Mesendoderm (in vitro differentiated cells): Measurements from ENCODE around the gene TYW1.
"Not testable (repeated sequence)": the region's sequence is repeated elsewhere in the genome, so short reads cannot be mapped to it uniquely, and the experiment has no call there.

Experiments used
- DNase-seq: peaks from one replicate; pipeline ENCODE4 v3.0.0; 2013
- H2AK5ac ChIP-seq: 2 replicates; pipeline ENCODE4 v1.6.1; 2013; ENCODE audit warnings: low read length, inconsistent platforms
- H2BK120ac ChIP-seq: 2 replicates; pipeline ENCODE4 v1.6.1; 2013; ENCODE audit warnings: low read depth, mild to moderate bottlenecking, low read length, moderate library complexity, mixed read lengths
- H2BK15ac ChIP-seq: replicated peaks from 2 replicates; pipeline ENCODE4 v1.6.1; 2013; ENCODE audit warnings: low read depth, mild to moderate bottlenecking, moderate library complexity
- H2BK5ac ChIP-seq: 2 replicates; pipeline ENCODE4 v1.6.1; 2013; ENCODE audit warnings: low read length, inconsistent platforms
- H3K18ac ChIP-seq: 2 replicates; pipeline ENCODE4 v1.6.1; 2013; ENCODE audit warnings: mild to moderate bottlenecking, low read length, mixed read lengths
- H3K23ac ChIP-seq: one replicate; pipeline ENCODE4 v1.6.1; 2013; ENCODE audit warnings: low read length
- H3K27ac ChIP-seq: 2 replicates; pipeline ENCODE4 v1.5.1; 2013; ENCODE audit warnings: low read depth, mild to moderate bottlenecking, inconsistent platforms, low read length, moderate library complexity
- H3K27me3 ChIP-seq: 2 replicates; pipeline ENCODE4 v1.6.1; 2013; ENCODE audit warnings: low read length, control low read depth, mild to moderate bottlenecking, inconsistent platforms; ENCODE audit not compliant: insufficient read depth, poor library complexity
- H3K36me3 ChIP-seq: 2 replicates; pipeline ENCODE4 v1.6.1; 2013; ENCODE audit warnings: low read length, inconsistent platforms; ENCODE audit not compliant: control insufficient read depth, insufficient read depth
- H3K4ac ChIP-seq: one replicate; pipeline ENCODE4 v1.6.1; 2013; ENCODE audit warnings: low read depth, mild to moderate bottlenecking, low read length, moderate library complexity
- H3K4me1 ChIP-seq: 2 replicates; pipeline ENCODE4 v1.6.1; 2013; ENCODE audit warnings: low read depth, low read length, inconsistent platforms; ENCODE audit not compliant: control insufficient read depth
- H3K4me2 ChIP-seq: 2 replicates; pipeline ENCODE4 v1.6.1; 2013; ENCODE audit warnings: low read length
- H3K4me3 ChIP-seq: 2 replicates; pipeline ENCODE4 v1.5.1; 2013; ENCODE audit warnings: mild to moderate bottlenecking, low read length
- H3K56ac ChIP-seq: one replicate; pipeline ENCODE4 v1.6.1; 2013; ENCODE audit warnings: low read length
- H3K79me1 ChIP-seq: 2 replicates; pipeline ENCODE4 v1.6.1; 2013; ENCODE audit warnings: low read length, inconsistent platforms
- H3K79me2 ChIP-seq: 2 replicates; pipeline ENCODE4 v1.6.1; 2013; ENCODE audit warnings: mild to moderate bottlenecking, low read length; ENCODE audit not compliant: control insufficient read depth, insufficient read depth
- H3K9ac ChIP-seq: 2 replicates; pipeline ENCODE4 v1.6.1; 2013; ENCODE audit warnings: low read length, inconsistent platforms
- H4K5ac ChIP-seq: one replicate; pipeline ENCODE4 v1.6.1; 2013; ENCODE audit warnings: low read length
- H4K8ac ChIP-seq: one replicate; pipeline ENCODE4 v1.6.1; 2013; ENCODE audit warnings: low read depth, mild to moderate bottlenecking, control low read depth, low read length, moderate library complexity
- WGBS: extraction: QIAGEN DNeasy Blood & Tissue Kit; methylation state at CpG from one replicate; pipeline ENCODE4 v1.1.7; 2013; ENCODE audit warnings: low lambda C conversion rate, missing lambda C conversion rate; ENCODE audit not compliant: insufficient coverage; ENCODE audit errors: extremely low coverage; 5-methylcytosine and 5-hydroxymethylcytosine counted together

TYW1 gene

DNA sequence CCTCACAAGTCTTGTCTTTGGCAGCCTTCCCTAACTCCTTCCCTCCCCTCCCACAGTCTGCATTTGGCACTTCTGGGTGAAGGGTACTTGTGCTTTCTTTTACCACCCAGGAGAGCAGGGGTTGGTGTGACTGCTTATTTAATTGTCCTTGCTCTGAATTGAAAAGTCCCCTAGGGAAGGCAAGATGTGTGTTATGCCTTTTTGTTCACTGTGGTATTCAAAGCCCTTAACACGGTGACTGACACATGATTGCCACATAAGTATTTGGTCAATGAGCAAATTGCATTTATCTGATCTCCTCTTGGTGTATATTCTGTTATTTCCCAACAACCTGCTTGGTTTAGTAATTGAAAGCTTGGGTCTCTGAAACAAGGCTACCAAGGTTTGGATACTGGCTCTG lies 134.1 kb downstream of the TYW1 start:
- H2AK5ac ChIP-seq, H4K5ac ChIP-seq, H3K27ac ChIP-seq, H2BK120ac ChIP-seq, H3K56ac ChIP-seq, H3K9ac ChIP-seq, H3K4me1 ChIP-seq, H3K79me2 ChIP-seq, H3K23ac ChIP-seq, H3K4ac ChIP-seq, H4K8ac ChIP-seq, H2BK15ac ChIP-seq, DNase-seq, H3K4me2 ChIP-seq, H3K79me1 ChIP-seq, H3K4me3 ChIP-seq, H3K36me3 ChIP-seq, H3K27me3 ChIP-seq, H3K18ac ChIP-seq, H2BK5ac ChIP-seq: not testable (repeated sequence)
- WGBS = no CpG with 5 or more reads among the region's 1 CpG

DNA sequence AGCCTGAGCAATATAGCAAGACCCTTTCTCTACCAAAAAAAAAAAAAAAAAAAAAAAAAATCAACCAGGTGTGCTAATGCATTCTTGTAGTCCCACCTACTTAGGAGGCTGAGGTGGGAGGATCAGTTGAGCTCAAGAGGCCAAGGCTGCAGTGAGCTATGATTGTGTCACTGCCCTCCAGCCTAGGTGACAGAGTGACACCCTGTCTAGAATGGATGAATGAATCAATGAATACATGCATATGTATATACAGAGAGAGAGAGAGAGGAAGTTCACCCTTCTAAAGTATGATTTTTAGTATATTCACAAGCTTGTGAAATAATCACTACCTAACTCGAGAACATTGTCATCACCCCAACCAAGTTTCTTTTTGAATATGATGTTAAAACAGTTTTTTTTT lies 138.3 kb downstream of the TYW1 start:
- H4K8ac ChIP-seq, H2BK120ac ChIP-seq: not testable (repeated sequence)
- no CpG with 5 or more reads among the region's 1 CpG for WGBS

DNA sequence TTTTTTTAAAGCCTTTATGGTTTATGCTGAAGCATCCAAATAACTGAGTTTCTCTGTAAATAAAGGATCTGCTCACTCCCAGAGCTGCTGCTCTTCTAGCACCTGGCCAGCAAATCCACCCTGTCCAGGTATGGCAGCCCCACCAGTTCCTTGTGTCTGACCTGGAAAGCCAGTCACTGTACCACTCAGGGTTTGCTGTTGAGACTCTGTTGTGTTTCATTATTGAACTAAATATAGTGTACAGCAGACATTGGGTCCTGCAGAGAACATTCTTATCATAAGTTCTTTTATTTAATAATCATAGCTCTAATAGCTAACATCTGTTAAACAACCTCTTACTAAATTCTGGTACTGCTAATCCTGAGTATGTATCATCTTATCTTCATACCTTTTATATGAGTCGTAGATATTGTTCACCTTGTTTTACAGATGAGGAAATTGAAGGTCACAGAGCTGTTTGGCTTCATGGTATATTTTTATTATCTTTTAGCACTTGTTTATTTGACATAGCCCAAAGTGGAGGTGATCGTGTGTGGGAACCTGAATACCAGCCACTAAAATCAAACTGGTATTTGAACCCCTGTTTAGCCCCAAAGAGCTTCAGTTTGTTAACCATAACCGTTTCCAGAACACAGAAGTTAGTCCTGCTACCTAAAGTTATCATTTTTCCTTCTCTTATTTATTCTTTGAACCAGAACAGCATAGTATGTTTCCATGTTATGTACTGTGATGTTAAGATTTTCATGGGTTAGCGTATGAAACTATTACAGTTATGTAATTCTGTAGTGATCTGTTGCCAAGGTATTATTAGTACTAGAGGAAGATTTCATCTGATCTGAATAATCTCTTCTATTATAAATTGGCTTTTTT lies 139.2 kb downstream of the TYW1 start:
- H3K18ac ChIP-seq, H3K23ac ChIP-seq, H4K8ac ChIP-seq, H3K27ac ChIP-seq, H2BK15ac ChIP-seq, H3K4me1 ChIP-seq, H3K36me3 ChIP-seq, H3K4me3 ChIP-seq, H3K56ac ChIP-seq, H3K4me2 ChIP-seq, H2BK5ac ChIP-seq, H3K79me2 ChIP-seq, H3K4ac ChIP-seq, H2AK5ac ChIP-seq, DNase-seq, H4K5ac ChIP-seq, H3K27me3 ChIP-seq, H2BK120ac ChIP-seq, H3K79me1 ChIP-seq, H3K9ac ChIP-seq: not testable (repeated sequence)
- WGBS = no CpG with 5 or more reads among the region's 4 CpGs

More for the DNA sequence above, 138.3 kb downstream of the TYW1 start:
- H2AK5ac ChIP-seq, DNase-seq, H2BK5ac ChIP-seq, H3K79me1 ChIP-seq, H3K4ac ChIP-seq, H3K79me2 ChIP-seq, H3K56ac ChIP-seq, H4K5ac ChIP-seq, H3K18ac ChIP-seq, H3K27me3 ChIP-seq, H3K36me3 ChIP-seq, H3K27ac ChIP-seq, H2BK15ac ChIP-seq, H3K4me2 ChIP-seq, H3K23ac ChIP-seq, H3K9ac ChIP-seq, H3K4me1 ChIP-seq, H3K4me3 ChIP-seq: not testable (repeated sequence)

DNA sequence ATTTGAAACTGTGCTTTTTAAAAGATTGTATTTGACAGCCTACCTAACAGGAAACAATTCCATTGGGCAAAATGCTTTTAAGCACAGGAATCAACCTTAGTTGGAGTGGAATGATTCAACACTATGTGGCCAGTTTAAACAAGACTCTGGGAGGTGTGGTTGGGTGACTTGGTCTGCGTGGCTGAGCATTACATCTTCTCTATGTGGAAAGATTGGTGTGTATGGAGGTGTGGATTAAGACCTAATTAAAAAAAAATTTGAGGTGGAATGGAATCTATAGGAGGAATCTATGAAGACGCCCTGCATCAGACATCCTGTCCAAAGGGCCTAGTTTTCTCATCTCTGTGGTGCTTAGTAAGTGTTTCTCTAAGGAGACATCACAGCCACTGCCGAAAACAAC lies 140.9 kb downstream of the TYW1 start:
- H3K56ac ChIP-seq = not testable (repeated sequence)

DNA sequence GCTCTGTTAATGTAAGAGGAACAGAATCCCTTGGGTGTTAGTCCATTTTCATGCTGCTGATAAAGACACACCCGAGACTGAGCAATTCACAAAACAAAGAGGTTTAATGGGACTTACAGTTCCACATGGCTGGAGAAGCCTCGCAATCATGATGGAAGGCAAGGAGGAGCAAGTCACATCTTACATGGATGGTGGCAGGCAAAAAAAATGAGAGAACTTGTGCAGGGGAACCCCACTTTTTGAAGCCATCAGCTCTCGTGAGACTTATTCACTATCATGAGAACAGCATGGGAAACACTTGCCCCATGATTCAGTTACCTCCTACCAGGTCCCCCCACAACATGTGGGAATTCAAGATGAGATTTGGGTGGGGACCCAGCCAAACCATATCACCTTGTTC lies 143.2 kb downstream of the TYW1 start:
- not testable (repeated sequence) for H2BK5ac ChIP-seq, H3K79me1 ChIP-seq, H4K8ac ChIP-seq, H3K18ac ChIP-seq, H3K4me2 ChIP-seq, H3K36me3 ChIP-seq, H3K56ac ChIP-seq, H3K9ac ChIP-seq, H3K4me1 ChIP-seq, H4K5ac ChIP-seq, H3K79me2 ChIP-seq, H2AK5ac ChIP-seq, H3K23ac ChIP-seq, H3K4me3 ChIP-seq, H3K27me3 ChIP-seq, DNase-seq, H2BK120ac ChIP-seq, H3K4ac ChIP-seq, H3K27ac ChIP-seq, H2BK15ac ChIP-seq
- no CpG with 5 or more reads among the region's 3 CpGs for WGBS

More for the DNA sequence above, 140.9 kb downstream of the TYW1 start:
- not testable (repeated sequence) for H2AK5ac ChIP-seq, H3K4me1 ChIP-seq, H2BK120ac ChIP-seq, H3K79me1 ChIP-seq, H3K79me2 ChIP-seq, H3K4ac ChIP-seq, H4K5ac ChIP-seq, H2BK15ac ChIP-seq, H3K27me3 ChIP-seq, H3K4me3 ChIP-seq, DNase-seq, H4K8ac ChIP-seq, H3K27ac ChIP-seq, H3K4me2 ChIP-seq, H3K36me3 ChIP-seq, H3K18ac ChIP-seq, H3K23ac ChIP-seq, H2BK5ac ChIP-seq, H3K9ac ChIP-seq
- no CpG with 5 or more reads among the region's 3 CpGs for WGBS

DNA sequence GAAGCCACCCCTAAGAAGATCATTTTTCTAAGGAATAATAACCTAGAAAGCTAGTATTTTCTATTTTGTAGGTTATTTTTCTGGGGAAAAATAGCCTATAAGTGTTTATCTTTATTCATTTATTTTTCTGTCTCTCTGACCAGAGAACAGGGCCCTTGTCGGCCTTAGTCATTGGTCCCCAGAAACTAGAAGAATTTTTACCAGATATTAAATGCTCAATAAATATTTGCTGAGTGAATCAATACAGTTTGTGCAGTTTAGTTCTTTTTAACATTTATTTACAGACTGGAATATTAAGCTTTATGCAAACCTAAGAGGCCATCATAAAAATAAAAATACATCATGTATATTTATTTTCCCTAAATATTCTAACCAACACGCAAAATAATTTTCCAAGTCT lies 144.4 kb downstream of the TYW1 start:
- not testable (repeated sequence) for H2BK15ac ChIP-seq, H3K79me2 ChIP-seq, H3K9ac ChIP-seq, H4K5ac ChIP-seq, H3K18ac ChIP-seq, H3K23ac ChIP-seq, H3K4me1 ChIP-seq, H2BK120ac ChIP-seq, H3K4ac ChIP-seq, H2AK5ac ChIP-seq, H4K8ac ChIP-seq, H3K4me3 ChIP-seq, H3K56ac ChIP-seq, H3K79me1 ChIP-seq, DNase-seq, H3K27ac ChIP-seq, H3K4me2 ChIP-seq, H3K36me3 ChIP-seq, H2BK5ac ChIP-seq, H3K27me3 ChIP-seq
- no CpG with 5 or more reads among the region's 2 CpGs for WGBS
